HepG2 (cell line): ENCODE results near the gene RHBDF2. TPM values are rescaled to one million over a fixed set of nuclear protein-coding genes. Genes with fewer than 3 reads are reported as not detected.

ENCODE experiments used
- DPF2 ChIP-seq: sonication (generic); formaldehyde crosslinking; IDR thresholded peaks from 2 replicates; pipeline ENCODE4 v1.4.0; 2020; ENCODE audit warnings: mild to moderate bottlenecking, low read depth, missing genetic modification reagents, borderline replicate concordance
- IKZF4 ChIP-seq: sonication (generic); formaldehyde crosslinking; IDR thresholded peaks from 2 replicates; pipeline ENCODE4 v1.5.1; 2020; ENCODE audit warnings: borderline replicate concordance, mild to moderate bottlenecking, low read depth, missing genetic modification reagents; ENCODE audit errors: not compliant biosample characterization
- MATR3 ChIP-seq: sonication (generic); formaldehyde crosslinking; IDR thresholded peaks from 2 replicates; pipeline ENCODE4 v1.4.0; 2020; ENCODE audit warnings: missing genetic modification reagents
- ZNF225 ChIP-seq: sonication (generic); formaldehyde crosslinking; IDR thresholded peaks from 2 replicates; pipeline ENCODE4 v1.4.0; 2020; ENCODE audit warnings: mild to moderate bottlenecking, missing genetic modification reagents
- ZNF335 ChIP-seq: sonication (generic); formaldehyde crosslinking; IDR thresholded peaks from 2 replicates; pipeline ENCODE4 v1.4.0; 2020; ENCODE audit warnings: missing genetic modification reagents
- ZNF407 ChIP-seq: sonication (generic); formaldehyde crosslinking; IDR thresholded peaks from one replicate; pipeline ENCODE4 v1.5.1; 2020; ENCODE audit warnings: mild to moderate bottlenecking, missing genetic modification reagents; ENCODE audit errors: not compliant biosample characterization
- ZNF644 ChIP-seq: IDR thresholded peaks from 2 replicates; pipeline ENCODE4 v1.6.1; 2016; ENCODE audit warnings: low read depth
- polyA plus RNA-seq, 8 experiments: library from polyadenylated mRNA; depleted of rRNA in 3 of 8; stranded (reverse) in 7 of 8; unstranded in 1 of 8; fragments of >200 nt; fragmentation: Illumina TruSeq in 4 of 8; extraction: Trizol in 4 of 8; gene quantifications; 2 replicates each; pipeline versions ENCODE4 v1.2.1 to v1.2.3, GENCODE V29; 2011 to 2016; ENCODE audit warnings: low read depth in 4 of 8, missing spikeins in 1 of 8, mixed read lengths in 1 of 8; ENCODE audit not compliant: insufficient read depth in 1 of 8
- total RNA-seq, 5 experiments: library from RNA; depleted of rRNA; stranded (reverse); fragments of >200 nt; fragmentation: Illumina TruSeq; extraction: Trizol; gene quantifications; 2 replicates each; pipeline ENCODE4 v1.2.3, GENCODE V29; 2016; ENCODE audit warnings: low read depth in 1 of 5

The RHBDF2 gene
- total and polyA plus RNA-seq, 2 of the 13 experiments (the other 11 are each of a cell fraction or from before 2014, with no cell fraction given), result 7.8 to 24.2 TPM

- no peak for TF ChIP-seq ZNF407
- TF ChIP-seq ZNF225 (CRISPR knock-in tag), result no peak
- no peak for TF ChIP-seq MATR3 (CRISPR knock-in tag)
- no peak for TF ChIP-seq IKZF4 (CRISPR knock-in tag)
- TF ChIP-seq DPF2 (CRISPR knock-in tag), result no peak
- TF ChIP-seq ZNF335 (CRISPR knock-in tag), result no peak
- TF ChIP-seq ZNF644 (CRISPR knock-in tag), result no peak
These were observed 65.5 kb downstream of the RHBDF2 start (continued) for GRCh38 chr17:76435751-76436150.
